GM19351 (cell line): ENCODE results near the gene TNFSF4.
"Not testable (repeated sequence)": the region's sequence is repeated elsewhere in the genome, so short reads cannot be mapped to it uniquely, and the experiment has no call there.

ENCODE experiments used
- ATAC-seq: cut with Tn5 transposase; IDR thresholded peaks from one replicate; pipeline ENCODE4 v1.9.1; 2021; ENCODE audit warnings: mild to moderate bottlenecking, moderate library complexity; ENCODE audit not compliant: unreplicated experiment

Gene TNFSF4

GRCh38 chr1:173206816-173207568 is at the start of gene TNFSF4:
Gene TNFSF4 (minus strand): TSS chr1:173207331. CDS start chr1:173207176, 155 bp downstream.
- no peak for ATAC-seq

GRCh38 chr1:173255214-173255813 is 48.2 kb upstream of the TNFSF4 start:
- no peak for ATAC-seq

GRCh38 chr1:173253046-173253445 is 45.9 kb upstream of the TNFSF4 start:
- ATAC-seq: no peak

GRCh38 chr1:173249349-173249748 is 42.2 kb upstream of the TNFSF4 start:
- ATAC-seq: no peak

GRCh38 chr1:173248247-173248940 is 41.3 kb upstream of the TNFSF4 start:
- ATAC-seq: no peak

- ATAC-seq: no peak
Observed at GRCh38 chr1:173245892-173246291, 38.8 kb upstream of the TNFSF4 start.

- ATAC-seq: no peak
Observed at GRCh38 chr1:173243300-173243699, 36.2 kb upstream of the TNFSF4 start.

GRCh38 chr1:173241528-173242347 is 34.6 kb upstream of the TNFSF4 start:
- ATAC-seq: no peak

GRCh38 chr1:173240609-173241008 is 33.5 kb upstream of the TNFSF4 start:
- no peak for ATAC-seq

- no peak for ATAC-seq
Observed at GRCh38 chr1:173239058-173239457, 31.9 kb upstream of the TNFSF4 start.

- ATAC-seq: no peak
Observed at GRCh38 chr1:173234899-173235298, 27.8 kb upstream of the TNFSF4 start.

GRCh38 chr1:173234434-173234833 is 27.3 kb upstream of the TNFSF4 start:
- ATAC-seq: not testable (repeated sequence)

GRCh38 chr1:173229031-173229430 is 21.9 kb upstream of the TNFSF4 start:
- not testable (repeated sequence) for ATAC-seq

GRCh38 chr1:173224949-173225348 is 17.8 kb upstream of the TNFSF4 start:
- ATAC-seq: no peak

GRCh38 chr1:173224280-173224892 is 17.3 kb upstream of the TNFSF4 start:
- ATAC-seq: no peak

GRCh38 chr1:173223031-173223380 is 15.9 kb upstream of the TNFSF4 start:
- ATAC-seq: no peak

GRCh38 chr1:173222149-173223030 is 15.3 kb upstream of the TNFSF4 start:
- ATAC-seq: peak; percentile 39

GRCh38 chr1:173220157-173220556 is 13.0 kb upstream of the TNFSF4 start:
- ATAC-seq: no peak

- no peak for ATAC-seq
Observed at GRCh38 chr1:173213665-173214064, 6.5 kb upstream of the TNFSF4 start.
